Parathyroid adenoma (tissue), 2 donors: ENCODE measurements around the gene CHMP1B.

Source experiments
- H2AFZ ChIP-seq: fragments of 300-600 bp; sonication (generic); one replicate; pipeline ENCODE4 v1.7.0; 2017; ENCODE audit warnings: antibody characterized with exemption, mild to moderate bottlenecking
- H3K27ac ChIP-seq: fragments of 300-600 bp; sonication (generic); one replicate; pipeline ENCODE4 v1.7.0; 2017
- H3K27me3 ChIP-seq: fragments of 300-600 bp; sonication (generic); one replicate; pipeline ENCODE4 v1.7.0; 2017; ENCODE audit warnings: low read length; ENCODE audit not compliant: control insufficient read depth, insufficient read depth
- H3K36me3 ChIP-seq: fragments of 300-600 bp; sonication (generic); one replicate; pipeline ENCODE4 v1.7.0; 2017; ENCODE audit warnings: low read length; ENCODE audit not compliant: control insufficient read depth, insufficient read depth
- H3K4me1 ChIP-seq: fragments of 300-600 bp; sonication (generic); one replicate; pipeline ENCODE4 v1.7.0; 2017; ENCODE audit warnings: control low read depth
- H3K4me2 ChIP-seq: fragments of 300-600 bp; sonication (generic); one replicate; pipeline ENCODE4 v1.7.0; 2017; ENCODE audit warnings: low read length
- H3K4me3 ChIP-seq: fragments of 300-600 bp; sonication (generic); one replicate; pipeline ENCODE4 v1.7.0; 2017; ENCODE audit warnings: low read depth, low read length
- H3K79me2 ChIP-seq: fragments of 300-600 bp; sonication (generic); one replicate; pipeline ENCODE4 v1.7.0; 2017; ENCODE audit warnings: control low read depth
- H3K9ac ChIP-seq: fragments of 300-600 bp; sonication (generic); one replicate; pipeline ENCODE4 v1.7.0; 2017; ENCODE audit warnings: mild to moderate bottlenecking
- H3K9me3 ChIP-seq: fragments of 300-600 bp; sonication (generic); one replicate; pipeline ENCODE4 v1.7.0; 2017; ENCODE audit warnings: low read length; ENCODE audit not compliant: control insufficient read depth
- CTCF ChIP-seq: fragments of 300-600 bp; sonication (generic); IDR thresholded peaks from one replicate; pipeline ENCODE4 v1.7.0; 2017; ENCODE audit warnings: antibody characterized with exemption, mild to moderate bottlenecking
- donor health status: primary hyperparathyroidism.

Gene CHMP1B

DNA sequence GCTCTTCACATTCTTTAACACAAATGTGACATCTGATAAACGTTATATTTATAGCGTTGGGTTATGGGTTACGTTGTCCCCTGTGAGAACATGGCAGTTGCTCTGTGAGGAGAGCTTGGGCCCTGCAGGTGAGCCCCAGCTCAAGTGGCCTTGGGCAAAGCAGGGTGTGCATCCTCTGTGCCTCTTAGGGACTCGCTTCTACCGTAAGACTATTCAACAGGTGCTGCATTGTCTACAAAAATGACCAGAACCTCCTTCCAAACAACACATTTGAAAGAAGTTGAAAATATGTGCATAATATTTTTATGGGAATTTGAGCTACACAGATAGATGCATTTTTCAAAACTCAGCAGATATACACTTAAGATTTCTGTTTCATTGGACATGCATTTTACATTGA lies 16.4 kb upstream of the CHMP1B start:
- no peak overlapping the region for H3K4me3 ChIP-seq
- no peaks in the 10 kb centered on the region for H3K9me3 ChIP-seq
- H2AFZ ChIP-seq = no peak overlapping the region
- no peaks in the 10 kb centered on the region for H3K27me3 ChIP-seq
- no peak overlapping the region for H3K27ac ChIP-seq
- no peak overlapping the region for H3K4me2 ChIP-seq
- H3K4me1 ChIP-seq = peaks cover 2% of the 10 kb centered on the region
- H3K79me2 ChIP-seq = no peaks in the 10 kb centered on the region
- H3K36me3 ChIP-seq = no peaks in the 10 kb centered on the region
- TF ChIP-seq CTCF = no peak
- no peak overlapping the region for H3K9ac ChIP-seq

DNA sequence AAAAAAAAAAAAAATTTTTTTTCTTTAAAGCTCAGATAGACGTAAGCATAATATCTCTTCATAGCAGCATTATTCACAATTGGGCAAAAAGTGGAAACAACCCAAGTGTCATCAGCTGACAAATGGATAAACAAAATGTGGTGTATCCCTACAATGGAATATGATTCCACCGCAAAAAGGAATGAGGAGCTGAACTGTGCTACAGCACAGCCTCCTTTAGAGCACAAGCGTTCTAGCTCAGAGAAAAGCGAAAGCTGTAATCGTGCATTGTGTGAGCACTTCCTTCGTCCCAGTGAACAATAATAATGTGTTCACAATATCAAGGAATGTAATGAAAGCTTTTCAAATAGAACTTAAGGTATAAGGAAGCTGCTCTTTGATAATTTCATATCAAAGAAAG lies 11.7 kb upstream of the CHMP1B start:
- Histone ChIP-seq H3K4me1 (peaks cover 2% of the 10 kb centered on the region), H3K9me3 (no peaks in the 10 kb centered on the region), H3K79me2 (no peaks in the 10 kb centered on the region), H3K27ac (no peak overlapping the region), H3K9ac (no peak overlapping the region), H2AFZ (no peak overlapping the region), H3K27me3 (no peaks in the 10 kb centered on the region), H3K36me3 (no peaks in the 10 kb centered on the region), H3K4me2 (no peak overlapping the region), H3K4me3 (no peak overlapping the region)
- no peak for TF ChIP-seq CTCF

DNA sequence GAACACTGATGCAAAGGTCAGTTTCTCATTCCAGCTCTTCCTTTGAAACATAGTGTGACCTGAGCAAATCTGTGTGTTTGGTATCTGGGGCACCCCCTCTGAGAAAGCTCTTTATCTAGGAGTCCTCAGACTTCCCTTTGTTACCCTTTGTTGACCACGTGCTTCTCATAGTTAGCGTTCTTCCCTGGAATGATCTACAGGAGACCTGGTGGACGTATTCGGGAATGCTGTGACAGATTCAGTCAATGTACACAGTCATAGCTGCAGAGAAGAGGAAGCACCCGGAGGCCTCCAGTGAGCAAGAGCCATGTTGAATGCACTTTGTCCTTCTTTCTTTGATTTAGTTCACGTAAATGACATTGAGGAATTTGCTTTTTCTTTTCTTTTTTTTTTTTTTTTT lies 10.7 kb upstream of the CHMP1B start:
- no peak overlapping the region for H3K4me3 ChIP-seq
- no peaks in the 10 kb centered on the region for H3K4me1 ChIP-seq
- no peaks in the 10 kb centered on the region for H3K79me2 ChIP-seq
- no peak overlapping the region for H3K9ac ChIP-seq
- H2AFZ ChIP-seq = no peak overlapping the region
- TF ChIP-seq CTCF = no peak
- no peaks in the 10 kb centered on the region for H3K27me3 ChIP-seq
- no peaks in the 10 kb centered on the region for H3K9me3 ChIP-seq
- H3K4me2 ChIP-seq = no peak overlapping the region
- H3K27ac ChIP-seq = no peak overlapping the region
- H3K36me3 ChIP-seq = no peaks in the 10 kb centered on the region

GRCh38 chr18:11842562-11842961 lies 8.7 kb upstream of the CHMP1B start:
- Histone ChIP-seq H3K9ac (no peak overlapping the region), H3K36me3 (no peaks in the 10 kb centered on the region), H3K27ac (no peak overlapping the region), H3K4me3 (no peak overlapping the region), H3K4me2 (no peak overlapping the region), H3K4me1 (no peaks in the 10 kb centered on the region), H2AFZ (no peak overlapping the region), H3K79me2 (no peaks in the 10 kb centered on the region), H3K27me3 (no peaks in the 10 kb centered on the region), H3K9me3 (no peaks in the 10 kb centered on the region)
- TF ChIP-seq CTCF = no peak

DNA sequence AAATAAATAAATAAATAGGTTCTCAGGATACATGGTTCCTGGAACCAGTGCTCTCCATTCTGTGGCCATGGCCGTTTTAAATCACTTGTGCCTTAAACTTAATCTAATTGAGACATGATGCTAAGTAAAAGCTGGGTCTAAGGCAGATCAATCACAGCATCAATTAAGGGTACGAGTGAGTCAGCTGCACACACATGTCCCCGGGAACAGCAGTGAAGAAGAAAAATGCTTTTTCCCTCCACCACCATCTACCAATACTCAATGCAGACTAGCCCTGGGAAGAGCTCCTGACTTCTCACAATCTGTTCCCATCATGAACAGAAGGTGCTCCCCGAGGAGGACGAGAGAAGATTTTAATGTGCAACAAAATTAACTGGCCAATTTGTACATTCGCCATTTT lies 6.8 kb upstream of the CHMP1B start:
- Histone ChIP-seq H3K4me2 (no peak overlapping the region), H3K9me3 (no peaks in the 10 kb centered on the region), H3K9ac (no peak overlapping the region), H3K27me3 (no peaks in the 10 kb centered on the region), H3K27ac (no peak overlapping the region), H3K36me3 (no peaks in the 10 kb centered on the region), H3K4me3 (no peak overlapping the region), H2AFZ (no peak overlapping the region), H3K79me2 (no peaks in the 10 kb centered on the region), H3K4me1 (no peaks in the 10 kb centered on the region)
- no peak for TF ChIP-seq CTCF
